HG03066 (cell line): ENCODE data around the gene PRR5L.

ENCODE experiments used
- ATAC-seq: cut with Tn5 transposase; IDR thresholded peaks from one replicate; pipeline ENCODE4 v1.9.1; 2021; ENCODE audit warnings: low read depth; ENCODE audit not compliant: unreplicated experiment

PRR5L gene

GRCh38 chr11:36278531-36279282 is 17.4 kb upstream of the PRR5L start:
- no peak for ATAC-seq

GRCh38 chr11:36280531-36280930 is 15.6 kb upstream of the PRR5L start:
- ATAC-seq, result no peak

- ATAC-seq, result no peak
These were observed 14.2 kb upstream of the PRR5L start for GRCh38 chr11:36281850-36282249.

DNA sequence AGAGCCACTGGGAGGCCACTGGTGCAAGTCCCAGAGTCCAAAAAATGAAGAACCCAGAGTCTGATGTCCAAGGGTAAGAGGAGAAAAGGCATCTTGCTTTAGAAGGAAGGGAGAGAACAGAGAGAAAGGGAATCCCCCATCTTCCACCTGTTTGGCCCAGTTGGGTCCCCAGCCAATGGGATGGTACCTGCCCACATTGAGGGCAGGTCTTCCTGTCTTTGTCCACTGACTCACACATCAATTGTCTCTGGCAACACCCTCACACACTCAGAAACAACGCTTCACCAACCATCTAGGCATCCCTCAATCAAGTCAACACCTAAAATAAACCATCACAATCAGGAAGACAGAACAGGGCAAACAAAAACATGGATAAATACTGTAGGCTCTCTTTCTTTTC is 13.2 kb upstream of the PRR5L start:
- ATAC-seq, result no peak

GRCh38 chr11:36288442-36289225 is 7.5 kb upstream of the PRR5L start:
- ATAC-seq, result peak; percentile 4

DNA sequence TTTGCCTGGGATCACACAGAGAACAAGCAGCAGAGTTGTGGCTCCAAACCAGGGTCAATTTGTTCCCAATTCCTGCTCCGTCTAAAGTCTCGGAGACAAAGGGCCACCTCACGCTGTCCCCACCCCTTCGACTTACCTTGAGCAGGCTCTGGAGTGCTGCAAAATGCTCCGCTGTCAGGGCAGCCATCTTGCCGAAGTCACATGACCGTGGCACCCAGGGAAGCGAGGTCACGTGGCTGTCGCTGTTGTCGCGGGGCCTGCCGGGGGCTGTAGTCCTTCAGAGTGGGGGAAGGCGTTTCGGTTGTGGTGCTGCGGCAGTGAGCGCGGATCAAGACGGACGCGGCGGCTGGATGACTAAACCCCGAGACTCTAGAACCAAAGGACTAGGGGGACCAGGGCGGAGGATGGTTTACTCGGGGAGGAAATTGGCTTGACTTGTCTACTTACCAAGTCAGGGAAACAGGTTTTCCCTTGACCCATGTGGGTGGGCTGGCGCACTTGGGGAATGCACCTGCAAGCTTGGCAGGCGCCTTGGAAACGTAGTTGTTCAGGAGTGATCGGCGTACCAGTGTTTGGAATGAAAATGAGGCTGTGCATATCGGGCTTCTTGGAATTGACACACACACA is 6.7 kb upstream of the PRR5L start, which contains the start of gene COMMD9:
Gene COMMD9, minus strand, starts transcription at position 199 of the 627 bp plus-strand sequence. Its CDS starts 12 bp downstream, at position 187.
- ATAC-seq, result peak; percentile 99

GRCh38 chr11:36292311-36292722 is 3.8 kb upstream of the PRR5L start:
- no peak for ATAC-seq

DNA sequence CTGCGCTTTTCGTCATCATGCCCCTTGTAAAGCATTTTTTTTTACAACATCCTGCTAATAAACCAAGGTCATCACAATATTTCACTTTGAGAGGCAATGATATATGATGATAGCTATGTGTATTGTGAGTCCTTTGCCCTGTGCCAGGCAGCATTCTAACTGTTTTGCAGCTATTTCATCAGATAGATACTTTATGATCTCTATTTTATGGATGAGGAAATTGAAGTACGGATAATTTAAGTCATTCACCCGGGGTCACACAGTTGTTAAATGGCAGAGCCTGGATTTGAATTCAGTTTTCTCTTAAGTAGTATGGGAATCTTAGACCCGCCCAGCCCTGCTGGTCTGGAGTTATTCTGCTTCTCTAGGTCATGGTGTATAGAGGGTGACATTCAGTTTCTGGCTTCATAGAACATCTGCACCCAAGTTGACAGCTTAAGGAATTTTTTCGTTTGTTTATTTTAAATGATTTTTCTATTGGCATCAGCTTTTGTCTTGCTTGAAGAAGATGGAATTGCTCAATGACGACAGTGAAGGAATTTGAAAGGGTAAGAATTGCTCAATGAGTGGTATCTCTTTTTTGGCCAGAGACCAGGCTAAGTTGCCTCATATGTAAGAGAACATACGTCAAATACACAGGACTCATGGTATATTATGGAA is 926 bp downstream of the PRR5L start:
- no peak for ATAC-seq

- ATAC-seq, result no peak
These were observed 4.6 kb downstream of the PRR5L start for GRCh38 chr11:36300650-36301049.

DNA sequence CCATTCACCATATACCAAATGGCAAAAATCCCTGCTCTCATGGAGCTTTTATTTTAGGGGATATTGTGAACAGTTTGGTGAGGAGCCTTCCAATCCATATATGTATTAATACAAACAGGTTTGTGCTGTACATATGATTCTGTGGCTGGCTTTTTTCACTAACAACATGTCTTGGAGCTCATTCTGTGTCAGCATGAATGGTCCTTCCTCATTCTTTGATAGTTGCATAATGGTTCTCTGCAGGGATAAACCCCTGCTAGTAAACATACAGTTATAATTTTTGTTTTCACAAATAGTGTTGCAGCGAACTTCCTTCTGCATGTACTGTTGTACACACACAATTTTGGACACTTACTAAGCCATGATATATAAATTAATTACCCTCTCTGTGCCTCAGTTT is 8.3 kb downstream of the PRR5L start:
- ATAC-seq, result no peak

DNA sequence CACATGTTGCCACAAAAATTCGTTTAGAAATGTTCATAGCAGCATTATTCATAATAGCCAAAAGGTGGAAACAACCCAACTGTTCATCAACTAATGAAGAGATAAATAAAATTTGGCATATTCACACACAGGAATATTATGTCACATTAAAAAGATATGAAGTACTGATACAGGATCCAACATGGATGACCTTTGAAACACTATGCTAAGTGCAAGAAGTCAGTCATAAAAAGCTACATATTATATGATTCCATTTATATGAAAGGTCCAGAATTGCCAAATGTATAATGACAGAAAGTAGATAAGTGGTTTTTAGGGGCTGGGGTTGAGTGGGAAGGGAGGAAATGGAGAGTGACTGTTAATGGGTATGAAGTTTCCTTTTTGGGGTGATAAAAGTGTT is 9.0 kb downstream of the PRR5L start:
- ATAC-seq, result no peak

DNA sequence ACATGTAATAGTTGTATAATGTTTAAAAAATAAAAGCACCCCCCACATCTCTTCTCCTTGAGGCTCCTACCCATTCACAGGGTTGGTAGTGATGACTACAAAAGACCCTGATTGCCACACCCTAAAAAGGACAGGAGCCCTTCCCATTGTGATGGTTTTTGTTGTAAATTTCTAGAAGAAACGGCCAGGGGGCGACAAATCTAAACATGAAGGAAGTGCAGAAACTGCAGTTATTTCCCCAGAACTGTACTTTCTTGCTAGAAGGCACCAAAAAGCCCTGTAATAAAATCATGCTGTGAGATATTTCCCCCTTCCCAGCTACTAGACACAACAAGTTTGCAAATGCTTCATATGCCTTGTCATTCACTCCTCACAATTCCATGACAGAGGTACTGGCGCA is 10.8 kb downstream of the PRR5L start:
- no peak for ATAC-seq

DNA sequence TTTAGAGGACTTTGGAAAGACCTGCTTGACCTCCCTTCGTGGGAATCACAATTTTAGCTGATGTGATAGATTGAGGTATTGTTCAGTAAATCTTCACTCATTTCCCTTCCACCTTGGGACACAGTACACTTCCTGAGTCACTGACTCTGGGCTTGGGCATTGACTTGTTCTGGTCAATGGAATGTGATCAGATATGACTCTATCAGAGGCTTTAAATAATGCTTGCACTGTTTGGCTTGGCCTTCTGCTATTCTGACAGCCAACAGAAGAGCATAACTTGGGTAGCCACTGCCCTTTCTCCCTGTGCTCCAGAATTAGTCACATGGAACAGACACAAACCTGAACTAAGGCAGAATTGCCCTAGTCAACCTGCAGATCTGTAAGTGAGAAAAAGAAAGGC is 12.5 kb downstream of the PRR5L start:
- ATAC-seq, result no peak

DNA sequence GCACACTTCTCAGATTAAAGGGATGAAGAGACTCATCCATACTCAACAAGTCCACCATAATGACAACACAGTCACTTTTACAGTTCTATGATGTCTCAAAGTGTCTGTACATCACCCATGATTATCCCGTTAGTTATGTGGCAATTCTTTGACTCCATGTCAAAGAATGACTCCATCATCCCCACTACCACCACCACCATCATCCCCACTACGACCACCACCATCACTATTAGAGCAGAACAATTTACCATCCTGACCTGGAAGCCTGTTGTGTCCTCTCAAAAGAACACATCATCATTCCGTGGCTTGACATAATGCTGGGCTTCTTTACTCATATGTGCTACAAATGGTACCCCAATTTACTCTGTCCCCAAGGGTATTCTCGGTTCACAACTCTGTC is 13.7 kb downstream of the PRR5L start:
- no peak for ATAC-seq

DNA sequence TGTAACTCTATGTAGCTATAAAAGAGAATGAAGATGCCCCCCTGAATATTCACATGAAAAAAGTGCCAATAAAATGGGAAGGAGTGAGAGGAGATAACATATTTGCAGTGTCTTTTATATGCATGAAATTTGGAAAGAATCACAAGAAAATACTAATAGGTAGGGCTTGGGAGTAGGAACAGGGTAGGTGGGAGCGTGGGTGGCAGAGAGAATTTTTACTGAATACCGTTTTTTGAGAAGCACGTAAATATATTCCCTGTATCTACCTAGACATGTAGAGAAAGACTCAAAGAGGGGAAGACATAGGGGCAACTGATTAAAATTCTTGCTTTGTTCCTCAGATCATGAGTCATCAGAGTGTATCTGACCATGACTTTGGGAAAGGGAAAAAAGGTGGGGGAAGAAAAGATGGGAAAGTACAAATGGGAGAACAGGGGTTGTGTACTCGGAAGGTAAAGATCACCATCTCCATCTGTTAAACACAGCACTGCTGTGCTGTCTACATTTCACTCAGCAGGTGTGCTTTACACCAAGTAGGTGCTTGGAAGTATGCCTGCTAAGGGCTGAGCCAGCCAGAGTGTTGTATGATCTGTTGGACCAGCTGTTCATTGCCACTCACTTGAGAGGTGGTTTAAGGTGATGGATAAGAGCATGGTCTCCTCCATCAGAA is 16.0 kb downstream of the PRR5L start:
- ATAC-seq, result no peak

DNA sequence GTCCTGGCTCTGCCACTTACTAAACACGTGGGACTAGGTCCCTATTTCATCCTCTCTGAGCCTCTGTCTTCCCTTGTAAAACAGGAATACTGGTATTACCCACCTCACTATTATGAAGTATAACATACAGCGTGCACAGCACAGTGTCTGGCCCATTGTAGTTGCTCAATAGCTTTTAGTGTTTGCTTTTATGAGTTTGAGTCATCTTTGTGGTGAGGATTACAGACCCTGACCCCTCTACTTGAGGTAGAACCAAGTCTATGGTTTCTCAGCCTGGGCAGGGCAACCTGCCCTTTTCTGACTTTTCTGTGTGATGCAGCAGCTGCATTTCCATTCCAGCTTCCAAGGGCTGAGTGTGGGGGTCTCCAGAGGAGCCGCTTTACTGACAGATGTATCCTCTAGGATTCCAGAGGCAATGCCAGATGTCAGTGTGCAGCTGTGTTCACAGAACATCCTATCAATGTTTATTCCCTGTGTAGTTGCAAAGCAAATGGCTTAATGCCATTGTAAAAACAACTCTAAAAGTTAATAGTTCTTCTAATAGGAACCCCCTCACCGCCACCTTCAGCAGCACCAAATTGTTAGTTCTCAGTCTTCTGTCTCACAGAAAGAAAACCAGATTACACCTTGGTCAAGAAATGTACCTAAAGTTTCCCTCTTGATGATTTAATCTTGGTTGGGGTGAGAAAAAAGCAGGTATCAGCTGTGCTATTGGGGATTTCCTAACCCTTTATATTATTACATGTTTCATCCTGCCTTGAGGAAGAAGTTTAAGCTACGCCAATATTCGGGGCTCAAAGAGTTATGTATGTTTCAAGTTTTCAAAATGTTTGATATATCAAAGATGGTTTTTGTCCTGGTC is 16.8 kb downstream of the PRR5L start:
- ATAC-seq, result no peak

GRCh38 chr11:36313750-36314433 is 17.8 kb downstream of the PRR5L start:
- ATAC-seq, result peak; percentile 81

GRCh38 chr11:36314434-36314767 is 18.3 kb downstream of the PRR5L start:
- ATAC-seq, result no peak

- ATAC-seq, result no peak
These were observed 20.0 kb downstream of the PRR5L start for GRCh38 chr11:36316049-36316448.
